ENCODE data around the gene UNK. TPM values are rescaled to one million over a fixed set of nuclear protein-coding genes. Genes with fewer than 3 reads are reported as not detected.

UNK gene
- polyA plus RNA-seq, 1 donor = 35.7 TPM

DNA sequence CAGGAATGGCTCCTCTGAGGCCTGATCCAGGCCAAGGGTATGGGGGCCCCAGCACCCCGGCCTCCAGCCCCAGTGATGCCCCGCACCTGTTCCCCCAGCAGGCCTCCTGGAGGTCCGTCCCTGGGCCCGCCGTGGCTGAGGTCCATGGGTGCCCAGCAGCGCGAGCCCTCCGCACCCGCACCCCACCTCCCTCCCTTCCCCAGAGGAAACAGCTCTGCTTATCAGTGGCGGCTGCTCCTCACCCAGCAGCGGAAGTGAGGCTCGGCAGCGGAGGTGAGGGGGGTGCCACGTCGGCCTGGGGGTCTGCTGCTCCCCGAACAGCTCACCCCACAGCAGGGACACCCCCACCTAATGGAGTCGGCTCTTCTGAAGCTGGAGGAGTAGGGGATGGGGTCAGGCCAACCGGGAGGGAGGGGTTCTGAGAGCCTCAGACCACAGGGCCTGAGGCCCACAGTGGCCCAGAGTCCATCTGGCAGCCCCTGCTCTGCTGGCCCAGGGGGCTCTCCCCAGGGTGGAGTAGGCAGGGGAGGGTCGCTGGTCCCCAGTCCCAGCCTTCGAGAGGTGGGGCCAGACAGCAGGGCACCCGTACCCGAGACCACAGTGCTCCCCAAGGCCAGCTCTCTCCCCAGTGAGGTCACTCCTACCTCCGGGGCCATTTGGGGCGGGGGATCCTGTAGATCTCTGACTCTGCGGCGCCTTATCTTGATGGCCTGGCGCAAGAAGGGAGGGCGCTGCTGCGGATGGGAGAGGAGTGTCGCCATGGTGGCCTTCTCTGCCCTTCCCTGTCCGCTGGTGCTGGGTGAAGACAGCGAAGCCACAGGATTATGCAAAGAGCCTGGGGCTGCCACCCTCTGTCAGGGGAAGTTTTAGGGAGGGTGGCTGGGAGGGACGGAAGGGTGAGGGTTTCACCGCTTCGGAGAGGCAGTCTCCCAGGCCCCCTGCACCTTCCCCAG lies 59.2 kb downstream of the UNK start, which contains the start of gene UNC13D:
TSS of gene UNC13D (minus strand) at position 828 of the 953 bp plus-strand sequence. CDS start at position 761, 67 bp downstream.
- Histone ChIP-seq H3K27me3 (ENCODE audit: control insufficient read depth, insufficient read depth, low read length) (no peaks in the 10 kb centered on the region), H3K36me3 (ENCODE audit: control insufficient read depth, insufficient read depth, low read length) (peaks cover 32% of the 10 kb centered on the region), H3K9me3 (ENCODE audit: control insufficient read depth, low read depth, low read length) (no peaks in the 10 kb centered on the region), H3K4me1 (ENCODE audit: control insufficient read depth, insufficient read depth, low read length) (peaks cover 49% of the 10 kb centered on the region), H3K27ac (ENCODE audit: low read length) (peak within 1 kb of the TSS; percentile 82), H3K4me3 (ENCODE audit: low read length) (peak within 1 kb of the TSS; percentile 44)
- peak in 1 of 2 donors; percentile 71 for DNase-seq
- WGBS (ENCODE audit: insufficient coverage, low lambda C conversion rate) = no CpG with 5 or more reads among the region's 35 CpGs

DNA sequence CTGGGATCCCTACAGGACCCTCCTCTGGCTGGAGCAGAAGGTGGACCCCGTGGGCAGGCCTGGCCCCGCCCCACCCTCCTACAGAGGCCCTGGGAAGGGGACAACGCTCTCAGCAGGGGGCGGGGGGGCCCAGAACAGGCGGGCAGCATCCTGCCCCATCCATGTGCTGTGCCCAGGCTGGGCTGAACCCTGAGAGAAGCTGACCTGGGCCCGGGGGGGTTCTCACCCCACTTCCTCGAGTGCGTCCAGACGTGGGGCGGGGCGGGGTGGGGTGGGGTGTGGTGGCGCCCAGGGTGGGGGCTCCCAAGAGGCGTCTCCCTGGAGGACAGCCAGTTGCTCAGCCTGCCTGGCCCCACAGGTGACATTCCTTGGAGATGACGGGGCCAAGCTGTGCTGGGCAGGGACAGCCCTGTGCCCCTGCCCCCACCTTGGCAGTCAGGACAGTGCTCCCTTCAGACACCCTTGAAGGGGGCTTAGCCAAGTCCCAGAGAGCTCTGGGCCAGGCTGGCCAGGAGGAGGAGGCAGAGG lies 60.0 kb downstream of the UNK start:
- no CpG with 5 or more reads among the region's 14 CpGs for WGBS (ENCODE audit: insufficient coverage, low lambda C conversion rate)
- peak; percentile 90 to 93 for DNase-seq
- Histone ChIP-seq H3K4me1 (ENCODE audit: control insufficient read depth, insufficient read depth, low read length) (peaks cover 52% of the 10 kb centered on the region), H3K4me3 (ENCODE audit: low read length) (peak overlapping the region; percentile 44), H3K27me3 (ENCODE audit: control insufficient read depth, insufficient read depth, low read length) (no peaks in the 10 kb centered on the region), H3K27ac (ENCODE audit: low read length) (peak overlapping the region; percentile 82), H3K36me3 (ENCODE audit: control insufficient read depth, insufficient read depth, low read length) (peaks cover 39% of the 10 kb centered on the region), H3K9me3 (ENCODE audit: control insufficient read depth, low read depth, low read length) (no peaks in the 10 kb centered on the region)

DNA sequence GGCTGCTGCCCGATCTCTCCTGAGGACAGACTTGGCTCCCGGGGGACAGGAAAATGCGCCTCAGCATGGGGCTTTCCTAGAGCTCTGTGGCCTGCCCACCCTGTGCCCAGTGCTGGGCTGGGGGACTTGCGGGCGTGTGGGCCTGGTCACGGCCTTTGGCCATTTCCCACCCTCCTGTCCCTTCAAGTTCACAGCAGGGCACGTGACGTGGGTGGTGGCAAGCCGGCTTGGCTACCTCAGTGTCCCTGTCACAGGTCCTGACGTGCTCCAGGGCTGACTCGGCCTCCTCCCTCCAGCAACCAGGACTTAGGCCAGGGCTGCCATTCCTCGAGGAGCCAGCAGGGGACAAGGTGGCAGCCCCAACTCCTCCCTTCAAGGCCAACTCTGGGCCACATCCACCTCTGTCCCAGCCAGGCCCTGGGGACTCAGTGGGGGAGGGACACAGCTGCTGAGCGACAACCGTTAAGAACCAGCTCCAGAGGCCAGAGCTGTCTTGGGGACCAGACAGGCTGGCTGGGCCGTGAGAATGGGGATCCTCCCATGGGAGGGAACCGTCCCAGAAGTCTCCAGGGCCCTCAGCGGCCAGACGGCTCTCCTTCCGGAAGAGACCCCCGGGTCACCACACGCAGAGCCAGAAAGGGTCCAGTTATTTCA lies 60.6 kb downstream of the UNK start:
- H3K27me3 ChIP-seq (ENCODE audit: control insufficient read depth, insufficient read depth, low read length) = no peaks in the 10 kb centered on the region
- WGBS (ENCODE audit: insufficient coverage, low lambda C conversion rate) = no CpG with 5 or more reads among the region's 21 CpGs
- peak; percentile 86 to 87 for DNase-seq
- peaks cover 44% of the 10 kb centered on the region for H3K36me3 ChIP-seq (ENCODE audit: control insufficient read depth, insufficient read depth, low read length)
- H3K4me3 ChIP-seq (ENCODE audit: low read length) = no peak overlapping the region
- H3K27ac ChIP-seq (ENCODE audit: low read length) = peak overlapping the region; percentile 82
- peaks cover 52% of the 10 kb centered on the region for H3K4me1 ChIP-seq (ENCODE audit: control insufficient read depth, insufficient read depth, low read length)
- no peaks in the 10 kb centered on the region for H3K9me3 ChIP-seq (ENCODE audit: control insufficient read depth, low read depth, low read length)

DNA sequence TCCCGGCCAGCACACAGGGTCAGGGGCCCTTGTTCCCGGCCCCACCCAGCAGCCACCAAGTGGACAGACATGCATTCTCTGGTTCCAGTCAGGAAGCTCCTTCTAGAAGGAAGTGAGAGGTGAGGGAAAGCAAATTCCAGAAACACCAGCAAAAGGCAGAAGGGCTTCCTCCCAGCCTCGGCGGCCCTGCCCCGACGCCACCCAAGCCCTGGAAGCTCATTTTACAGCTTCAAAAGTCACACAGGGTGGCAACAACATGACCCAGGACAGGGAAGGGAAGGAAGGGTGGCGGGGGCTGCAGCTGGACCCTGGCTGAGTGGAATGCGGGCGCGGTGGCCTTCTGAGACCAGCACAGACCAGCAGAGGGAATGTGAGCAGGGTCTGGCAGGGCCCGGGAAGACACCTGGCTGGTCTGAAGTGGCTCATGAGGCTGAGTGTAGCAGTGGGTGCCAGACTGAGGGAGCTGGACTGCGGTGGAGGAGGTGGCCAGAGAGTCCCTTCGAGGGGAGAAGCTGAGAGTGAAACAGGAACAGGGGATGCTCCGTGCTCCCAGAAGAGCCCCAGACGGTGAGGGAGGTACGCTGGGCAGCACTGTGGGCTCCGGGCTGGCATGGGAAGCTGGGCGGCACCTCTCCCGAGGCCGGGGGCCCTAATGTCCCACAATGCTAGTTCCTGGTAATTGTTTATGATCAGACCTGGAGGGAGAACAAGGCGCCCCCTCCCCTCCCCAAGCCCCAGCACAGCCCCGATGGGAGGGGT lies 61.5 kb downstream of the UNK start:
- Histone ChIP-seq H3K9me3 (ENCODE audit: control insufficient read depth, low read depth, low read length) (no peaks in the 10 kb centered on the region), H3K36me3 (ENCODE audit: control insufficient read depth, insufficient read depth, low read length) (peaks cover 52% of the 10 kb centered on the region), H3K4me3 (ENCODE audit: low read length) (no peak overlapping the region), H3K4me1 (ENCODE audit: control insufficient read depth, insufficient read depth, low read length) (peaks cover 52% of the 10 kb centered on the region), H3K27me3 (ENCODE audit: control insufficient read depth, insufficient read depth, low read length) (no peaks in the 10 kb centered on the region), H3K27ac (ENCODE audit: low read length) (peak overlapping the region; percentile 82)
- no CpG with 5 or more reads among the region's 22 CpGs for WGBS (ENCODE audit: insufficient coverage, low lambda C conversion rate)
- DNase-seq = no peak

DNA sequence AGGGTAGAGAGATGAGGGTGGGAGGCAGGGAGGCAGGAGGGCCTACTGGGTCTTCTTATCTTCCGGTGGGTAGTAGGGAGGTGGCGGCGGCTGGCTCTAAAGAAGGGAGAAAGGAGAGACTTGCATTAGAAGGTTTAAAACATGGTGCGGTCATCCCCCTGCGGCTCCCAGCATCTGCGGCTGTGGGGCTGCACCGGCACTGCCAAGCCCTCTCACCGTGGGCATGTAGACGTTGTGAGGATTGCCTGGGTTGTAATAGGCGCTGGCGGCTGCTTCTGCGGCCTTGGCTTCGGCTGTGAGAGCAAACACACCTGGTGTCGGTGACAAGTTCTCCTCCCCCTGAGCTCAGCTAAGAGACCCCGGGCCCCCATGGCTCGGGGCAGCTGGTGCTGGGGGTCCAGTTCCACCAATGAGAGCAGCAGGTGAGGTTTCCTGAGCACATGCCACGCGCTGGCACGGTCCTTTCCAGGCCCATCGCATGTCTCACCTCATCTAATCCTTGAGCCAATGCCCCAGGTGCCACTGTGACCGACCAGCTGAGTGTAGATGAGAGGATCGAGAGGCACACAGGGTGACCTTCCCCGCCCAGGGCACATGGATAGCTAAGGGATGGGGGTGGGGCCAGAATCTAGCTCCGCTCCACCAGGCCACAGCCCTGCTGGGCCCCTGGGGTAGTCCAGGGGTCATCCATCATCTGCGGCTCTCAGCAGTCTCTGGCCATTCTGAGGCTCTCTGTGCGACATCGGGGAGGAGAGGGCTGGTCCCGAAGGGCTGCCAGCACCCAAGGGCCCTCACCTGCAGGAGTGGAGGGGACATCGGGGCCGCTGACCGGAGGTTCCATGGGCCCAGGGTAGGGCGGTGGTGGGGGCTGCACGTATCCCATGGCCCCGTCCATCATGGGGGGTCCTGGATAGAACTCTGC lies 62.3 kb downstream of the UNK start:
- peak overlapping the region; percentile 82 for H3K27ac ChIP-seq (ENCODE audit: low read length)
- H3K27me3 ChIP-seq (ENCODE audit: control insufficient read depth, insufficient read depth, low read length) = no peaks in the 10 kb centered on the region
- no peaks in the 10 kb centered on the region for H3K9me3 ChIP-seq (ENCODE audit: control insufficient read depth, low read depth, low read length)
- no peak overlapping the region for H3K4me3 ChIP-seq (ENCODE audit: low read length)
- peaks cover 57% of the 10 kb centered on the region for H3K36me3 ChIP-seq (ENCODE audit: control insufficient read depth, insufficient read depth, low read length)
- no CpG with 5 or more reads among the region's 34 CpGs for WGBS (ENCODE audit: insufficient coverage, low lambda C conversion rate)
- DNase-seq = peak; percentile 75 to 80
- H3K4me1 ChIP-seq (ENCODE audit: control insufficient read depth, insufficient read depth, low read length) = peaks cover 52% of the 10 kb centered on the region

DNA sequence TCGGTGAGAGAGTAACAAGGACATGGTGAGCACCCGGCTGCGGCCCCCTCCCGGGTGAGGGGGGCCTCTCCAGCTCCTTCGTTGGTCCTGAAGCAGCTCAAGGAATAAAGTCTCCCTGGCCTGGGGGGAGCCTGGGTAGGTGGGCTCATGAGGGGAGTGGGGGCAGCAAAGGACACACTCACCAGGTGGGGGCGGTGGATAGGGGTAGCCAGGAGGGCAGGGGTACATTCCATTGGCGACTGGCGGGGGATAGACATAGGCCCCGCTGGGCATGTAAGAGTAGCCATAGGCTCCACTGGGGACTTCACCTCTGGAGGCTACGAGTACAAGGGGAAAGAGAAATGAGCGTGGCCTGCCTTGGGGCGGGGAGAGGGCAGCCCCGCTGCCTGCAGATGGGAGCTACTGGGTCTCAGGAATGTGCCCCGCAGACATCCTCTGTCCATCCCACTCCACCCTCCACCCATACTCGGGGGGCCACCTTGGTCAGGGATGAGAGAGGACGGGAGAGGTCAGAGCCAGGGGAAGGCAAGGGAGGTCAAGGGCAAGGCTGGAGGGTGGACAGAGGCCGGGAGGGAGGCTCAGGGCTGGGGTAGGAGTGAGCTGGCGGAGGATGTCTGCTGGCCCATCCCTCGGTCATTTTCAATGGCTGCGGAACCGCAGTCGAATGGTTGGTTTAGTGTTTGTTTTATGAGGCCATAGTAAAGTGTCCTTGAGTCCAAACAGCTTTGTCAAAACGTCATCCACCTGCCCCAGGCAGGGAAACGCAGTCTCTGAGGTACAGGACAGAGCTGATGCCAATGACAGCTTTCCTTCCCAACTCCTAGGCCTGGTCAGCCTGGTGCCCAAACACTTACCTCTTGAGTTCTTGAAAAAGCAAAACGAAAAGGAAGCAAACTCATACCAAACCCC lies 63.3 kb downstream of the UNK start:
- H3K4me1 ChIP-seq (ENCODE audit: control insufficient read depth, insufficient read depth, low read length) = peaks cover 52% of the 10 kb centered on the region
- H3K36me3 ChIP-seq (ENCODE audit: control insufficient read depth, insufficient read depth, low read length) = peaks cover 60% of the 10 kb centered on the region
- H3K9me3 ChIP-seq (ENCODE audit: control insufficient read depth, low read depth, low read length) = no peaks in the 10 kb centered on the region
- DNase-seq = no peak
- 50% methylated on average over 2 of the region's 25 CpGs for WGBS (ENCODE audit: insufficient coverage, low lambda C conversion rate)
- H3K27ac ChIP-seq (ENCODE audit: low read length) = peak overlapping the region; percentile 18
- H3K4me3 ChIP-seq (ENCODE audit: low read length) = no peak overlapping the region
- no peaks in the 10 kb centered on the region for H3K27me3 ChIP-seq (ENCODE audit: control insufficient read depth, insufficient read depth, low read length)

DNA sequence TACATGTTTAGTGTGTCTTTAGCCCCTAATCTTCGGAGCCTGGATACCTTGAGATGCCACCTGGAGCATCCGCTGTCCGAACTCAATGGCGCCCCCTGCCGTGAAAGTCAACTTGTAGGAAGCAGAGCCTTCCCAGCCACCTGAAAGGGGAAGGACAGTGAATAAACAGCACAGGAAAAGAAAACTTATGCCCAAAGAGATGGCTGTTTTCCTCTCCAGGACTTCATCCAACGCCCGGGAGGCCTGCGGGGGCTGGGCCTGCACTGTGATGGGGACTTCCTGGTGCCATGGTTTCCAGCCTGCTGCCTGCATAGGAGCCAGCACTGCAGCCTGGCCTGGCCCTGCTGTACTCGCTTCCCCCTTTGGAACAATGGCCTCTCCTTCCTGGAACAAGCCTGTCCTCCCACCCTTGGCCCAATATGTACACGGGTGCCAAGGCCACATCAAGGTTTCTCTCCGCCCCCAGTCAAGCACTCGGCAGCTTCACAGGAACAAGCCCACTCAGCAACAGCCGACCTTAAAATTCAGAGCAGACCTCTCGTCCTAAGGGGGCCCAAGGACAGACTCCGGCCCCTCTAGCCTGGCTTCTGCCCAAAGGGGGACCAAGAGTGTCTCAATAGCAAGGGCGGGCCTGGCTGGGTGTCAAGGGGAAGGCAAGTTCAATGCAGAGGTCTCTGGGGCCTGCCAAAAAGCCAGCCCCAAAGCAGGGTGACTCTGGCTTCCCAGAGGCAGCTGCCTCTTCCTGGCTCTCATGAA lies 64.1 kb downstream of the UNK start:
- no CpG with 5 or more reads among the region's 16 CpGs for WGBS (ENCODE audit: insufficient coverage, low lambda C conversion rate)

DNA sequence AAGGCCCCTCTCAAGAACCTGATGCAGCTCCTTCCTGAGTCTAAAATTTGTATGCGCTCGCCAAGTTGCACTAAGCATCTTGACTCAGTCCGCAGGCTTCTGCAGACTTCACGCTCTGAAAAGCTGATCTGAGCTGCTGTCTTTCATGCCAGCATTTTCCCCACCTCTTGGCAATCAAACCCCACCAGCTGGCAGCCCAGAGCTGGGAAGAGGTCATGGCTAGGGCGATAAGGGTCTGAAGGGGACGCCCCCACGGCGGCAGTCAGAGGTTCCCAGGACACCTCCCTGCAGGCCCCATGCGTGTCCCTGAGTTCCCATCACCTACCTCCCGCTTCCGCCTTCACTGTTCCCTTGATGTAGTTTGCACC lies 64.7 kb downstream of the UNK start:
- no peaks in the 10 kb centered on the region for H3K27me3 ChIP-seq (ENCODE audit: control insufficient read depth, insufficient read depth, low read length)
- peaks cover 60% of the 10 kb centered on the region for H3K36me3 ChIP-seq (ENCODE audit: control insufficient read depth, insufficient read depth, low read length)
- no peak overlapping the region for H3K27ac ChIP-seq (ENCODE audit: low read length)
- H3K4me3 ChIP-seq (ENCODE audit: low read length) = no peak overlapping the region
- peaks cover 52% of the 10 kb centered on the region for H3K4me1 ChIP-seq (ENCODE audit: control insufficient read depth, insufficient read depth, low read length)
- DNase-seq = no peak
- no CpG with 5 or more reads among the region's 11 CpGs for WGBS (ENCODE audit: insufficient coverage, low lambda C conversion rate)
- no peaks in the 10 kb centered on the region for H3K9me3 ChIP-seq (ENCODE audit: control insufficient read depth, low read depth, low read length)

More for the DNA sequence above, 64.1 kb downstream of the UNK start:
- Histone ChIP-seq H3K27me3 (ENCODE audit: control insufficient read depth, insufficient read depth, low read length) (no peaks in the 10 kb centered on the region), H3K4me3 (ENCODE audit: low read length) (no peak overlapping the region), H3K4me1 (ENCODE audit: control insufficient read depth, insufficient read depth, low read length) (peaks cover 54% of the 10 kb centered on the region), H3K9me3 (ENCODE audit: control insufficient read depth, low read depth, low read length) (no peaks in the 10 kb centered on the region), H3K27ac (ENCODE audit: low read length) (no peak overlapping the region), H3K36me3 (ENCODE audit: control insufficient read depth, insufficient read depth, low read length) (peaks cover 60% of the 10 kb centered on the region)
- DNase-seq = peak; percentile 66 to 67
